ENCODE data around the gene IGFBP6.

GRCh38 chr12:53096089-53096741, 1.3 kb upstream of the IGFBP6 start:
- TF ChIP-seq GATA2 (IDR thresholded peaks at IDR 0.05; ENCODE audit: low read depth, low read length) = no peak
- TF ChIP-seq GATA3 (IDR thresholded peaks at IDR 0.05; ENCODE audit: low read depth, low read length) = no peak

Measured in SH-SY5Y (cell line).